H1 (cell line): ENCODE results near the gene CROCC2.

Source experiments
- CBX8 ChIP-seq: fragments of 300-800, 300-1000 bp; sonication (generic); IDR thresholded peaks from 2 replicates; pipeline ENCODE4 v1.7.1; 2016; ENCODE audit warnings: low read depth, low read length, borderline replicate concordance
- CEBPB ChIP-seq: IDR thresholded peaks from 2 replicates; pipeline ENCODE4 v1.6.1; 2012; ENCODE audit warnings: low read depth, low read length
- CHD1 ChIP-seq: IDR thresholded peaks from 2 replicates; pipeline ENCODE4 v1.6.1; 2012; ENCODE audit warnings: low read depth, low read length, improper control_type of control experiment
- CTCF ChIP-seq, 3 experiments: IDR thresholded peaks; 1 replicate in 2 of 3; 2 replicates in 1 of 3; pipeline versions ENCODE4 v1.5.1 to v1.6.1; 2011; ENCODE audit warnings: low read length in 3 of 3, mild to moderate bottlenecking in 3 of 3, inconsistent platforms in 2 of 3, low read depth in 1 of 3, moderate library complexity in 1 of 3; ENCODE audit not compliant: insufficient read depth in 1 of 3; ENCODE audit errors: control extremely low read depth in 1 of 3
- EZH2 ChIP-seq: fragments of 200-600 bp; sonication (generic); IDR thresholded peaks from 2 replicates; pipeline ENCODE4 v1.7.1; 2012; ENCODE audit warnings: low read depth, mild to moderate bottlenecking, moderate library complexity, low read length, inconsistent platforms; ENCODE audit not compliant: severe bottlenecking
- GABPA ChIP-seq: IDR thresholded peaks from 2 replicates; pipeline ENCODE4 v1.6.1; 2011; ENCODE audit warnings: mild to moderate bottlenecking, low read length, moderate library complexity, borderline replicate concordance; ENCODE audit not compliant: insufficient read depth
- RAD21 ChIP-seq, 2 experiments: IDR thresholded peaks in 1 of 2; conservative IDR thresholded peaks in 1 of 2; 2 replicates each; pipeline ENCODE4 v1.6.1; 2011; ENCODE audit warnings: low read depth in 2 of 2, low read length in 2 of 2, improper control_type of control experiment in 1 of 2, inconsistent platforms in 1 of 2, mild to moderate bottlenecking in 1 of 2, moderate library complexity in 1 of 2
- SIX5 ChIP-seq: IDR thresholded peaks from 2 replicates; pipeline ENCODE4 v1.6.1; 2011; ENCODE audit warnings: mild to moderate bottlenecking, low read depth, low read length
- SP4 ChIP-seq: IDR thresholded peaks from 2 replicates; pipeline ENCODE4 v1.6.1; 2012; ENCODE audit warnings: low read length, inconsistent platforms
- SUZ12 ChIP-seq: fragments of 200-600 bp; sonication (generic); IDR thresholded peaks from 2 replicates; pipeline ENCODE4 v1.6.1; 2012; ENCODE audit warnings: mild to moderate bottlenecking, inconsistent platforms, low read length, moderate library complexity, mixed read lengths

DNA sequence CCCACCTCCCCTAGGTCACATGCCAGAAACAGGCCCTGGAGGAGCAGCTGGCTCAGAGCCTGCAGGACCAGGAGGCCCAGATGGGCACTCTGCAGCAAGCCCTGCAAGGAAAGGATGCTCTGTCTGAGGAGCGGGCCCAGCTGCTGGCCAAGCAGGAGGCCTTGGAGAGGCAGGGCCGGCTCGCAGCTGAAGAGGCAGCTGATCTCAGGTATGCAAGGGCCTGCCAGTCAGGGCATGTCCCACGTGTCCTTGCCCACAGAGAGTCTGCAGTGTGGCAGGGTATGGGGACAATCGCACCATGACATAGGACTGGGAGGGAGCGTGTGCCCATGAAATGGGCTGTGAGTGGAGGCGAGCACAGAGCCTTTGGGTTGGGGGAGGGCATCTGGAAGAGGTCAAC lies 39.9 kb downstream of the CROCC2 start:
- no peak for TF ChIP-seq CTCF (IDR thresholded peaks at IDR 0.05; ENCODE audit: control extremely low read depth in 1 of 3, insufficient read depth in 1 of 3, low read depth in 1 of 3, low read length in 3 of 3)
- TF ChIP-seq SP4: no peak
- TF ChIP-seq SIX5: no peak
- no peak for TF ChIP-seq EZH2
- TF ChIP-seq RAD21 (IDR thresholded peaks at IDR 0.05 in 1 of 2, conservative IDR thresholded peaks at IDR 0.05 in 1 of 2; ENCODE audit: low read depth in 2 of 2, low read length in 2 of 2): no peak
- TF ChIP-seq SUZ12: no peak
- no peak for TF ChIP-seq CBX8
- no peak for TF ChIP-seq CEBPB
- TF ChIP-seq GABPA: no peak
- TF ChIP-seq CHD1: no peak
